HG03565 (cell line): Measurements from ENCODE around the gene CDKN2B-AS1.

Source experiments
- ATAC-seq: cut with Tn5 transposase; IDR thresholded peaks from one replicate; pipeline ENCODE4 v1.9.1; 2021; ENCODE audit warnings: mild to moderate bottlenecking, moderate library complexity; ENCODE audit not compliant: unreplicated experiment

The CDKN2B-AS1 gene

DNA sequence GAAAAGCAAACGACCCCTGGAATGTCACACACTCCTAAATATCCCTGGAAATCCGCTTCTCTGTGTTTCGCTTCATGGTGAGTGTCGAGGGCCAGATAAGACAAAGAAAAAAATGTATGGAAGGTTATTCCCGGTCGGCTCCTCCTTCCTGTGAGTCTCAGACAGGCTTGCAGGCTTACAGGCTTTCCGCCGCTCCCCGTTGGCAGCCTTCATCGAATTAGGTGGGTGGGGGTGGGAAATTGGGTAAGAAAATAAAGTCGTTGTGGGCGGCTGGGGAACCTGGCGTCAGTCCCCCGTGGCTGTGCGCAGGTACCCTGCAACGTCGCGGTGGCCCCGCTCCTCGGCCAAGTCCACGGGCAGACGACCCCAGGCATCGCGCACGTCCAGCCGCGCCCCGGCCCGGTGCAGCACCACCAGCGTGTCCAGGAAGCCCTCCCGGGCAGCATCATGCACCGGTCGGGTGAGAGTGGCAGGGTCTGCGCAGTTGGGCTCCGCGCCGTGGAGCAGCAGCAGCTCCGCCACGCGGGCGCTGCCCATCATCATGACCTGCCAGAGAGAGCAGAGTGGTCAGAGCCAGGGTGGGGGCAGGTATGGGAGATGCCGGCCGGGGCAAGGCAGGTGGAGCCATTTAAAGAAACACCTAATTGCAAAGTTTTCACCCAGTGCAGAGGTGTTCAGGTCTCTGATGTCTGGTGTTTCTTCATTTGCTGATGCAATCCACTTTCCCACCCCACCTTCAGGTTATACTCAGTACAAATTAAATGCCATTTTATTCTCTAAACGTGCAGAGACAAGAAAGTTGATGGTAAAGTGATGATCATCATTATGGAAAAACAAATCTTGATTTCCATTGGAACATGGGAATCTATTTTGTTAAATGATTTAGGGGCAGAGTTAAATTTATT, 11.4 kb downstream of the CDKN2B-AS1 start:
- no peak for ATAC-seq

DNA sequence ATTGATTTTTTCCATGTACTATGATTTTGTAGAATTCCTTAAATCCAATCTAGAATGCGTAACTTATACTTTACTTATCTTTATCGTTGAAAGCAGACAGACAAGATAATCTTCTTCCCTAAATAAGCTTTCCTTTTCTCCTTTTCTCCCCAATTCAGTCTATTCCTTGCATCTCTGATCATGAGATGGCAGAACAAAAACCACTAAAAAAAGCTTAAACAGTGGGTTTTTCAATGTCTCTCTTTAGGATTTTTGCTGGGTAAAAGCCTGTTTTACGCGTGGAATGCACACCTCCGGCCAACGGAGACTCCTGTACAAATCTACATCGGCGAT, 13.8 kb downstream of the CDKN2B-AS1 start:
- no peak for ATAC-seq

DNA sequence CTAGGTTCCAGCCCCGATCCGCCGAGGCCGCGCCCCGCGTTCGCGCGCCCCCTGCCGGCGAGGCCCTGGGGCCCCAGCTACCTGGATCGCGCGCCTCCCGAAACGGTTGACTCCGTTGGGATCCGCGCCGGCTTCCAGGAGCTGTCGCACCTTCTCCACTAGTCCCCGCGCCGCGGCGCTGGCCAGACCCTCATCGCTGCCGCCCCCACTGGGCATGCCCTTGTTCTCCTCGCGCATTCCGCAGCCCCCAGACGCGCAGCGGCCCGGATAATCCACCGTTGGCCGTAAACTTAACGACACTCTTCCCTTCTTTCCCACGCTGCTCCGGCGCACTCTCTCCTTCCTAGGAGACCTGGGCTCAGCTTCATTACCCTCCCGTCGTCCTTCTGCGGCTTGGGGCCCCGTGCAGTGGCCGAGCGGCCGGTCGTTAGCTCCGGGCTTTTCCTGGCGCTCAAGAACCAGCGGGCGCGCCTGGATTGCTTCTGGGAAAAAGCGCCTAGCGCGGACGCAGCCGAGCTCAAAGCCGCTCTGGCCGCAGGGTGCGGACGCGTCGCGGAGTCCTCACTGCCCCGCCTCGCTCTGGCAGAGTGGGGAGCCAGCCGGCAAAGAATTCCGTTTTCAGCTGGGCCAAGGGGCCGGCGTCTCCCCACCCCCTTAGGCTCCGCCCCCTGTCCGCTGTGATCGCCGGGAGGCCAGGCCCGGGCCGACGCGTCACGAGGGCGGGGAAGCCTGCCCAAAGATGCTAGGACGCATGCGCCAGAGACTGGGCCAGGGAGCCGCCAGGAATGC, 14.3 kb downstream of the CDKN2B-AS1 start, which contains the start of gene CDKN2B:
Gene CDKN2B (minus strand): TSS at position 589 of the 789 bp plus-strand sequence. CDS start 352 bp downstream, at position 237.
- peak; percentile 86 for ATAC-seq

DNA sequence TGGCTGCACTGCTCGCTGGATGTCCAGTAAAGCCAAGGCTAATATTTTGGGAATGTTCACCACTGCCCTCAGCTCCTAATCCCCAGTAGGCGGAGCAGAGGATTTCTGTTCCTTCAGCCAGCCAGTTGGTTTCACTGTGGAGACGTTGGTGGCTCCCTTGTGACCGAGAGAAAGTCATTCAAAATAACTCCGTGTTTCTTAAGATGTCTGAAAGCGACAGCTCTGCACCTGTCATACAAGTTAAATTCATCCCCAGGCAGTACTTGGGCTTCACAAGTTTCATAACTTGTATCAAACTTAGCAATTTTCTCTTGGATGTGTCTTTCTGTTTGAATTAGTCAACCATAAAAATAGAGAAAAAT, 14.9 kb downstream of the CDKN2B-AS1 start:
- peak; percentile 31 for ATAC-seq

DNA sequence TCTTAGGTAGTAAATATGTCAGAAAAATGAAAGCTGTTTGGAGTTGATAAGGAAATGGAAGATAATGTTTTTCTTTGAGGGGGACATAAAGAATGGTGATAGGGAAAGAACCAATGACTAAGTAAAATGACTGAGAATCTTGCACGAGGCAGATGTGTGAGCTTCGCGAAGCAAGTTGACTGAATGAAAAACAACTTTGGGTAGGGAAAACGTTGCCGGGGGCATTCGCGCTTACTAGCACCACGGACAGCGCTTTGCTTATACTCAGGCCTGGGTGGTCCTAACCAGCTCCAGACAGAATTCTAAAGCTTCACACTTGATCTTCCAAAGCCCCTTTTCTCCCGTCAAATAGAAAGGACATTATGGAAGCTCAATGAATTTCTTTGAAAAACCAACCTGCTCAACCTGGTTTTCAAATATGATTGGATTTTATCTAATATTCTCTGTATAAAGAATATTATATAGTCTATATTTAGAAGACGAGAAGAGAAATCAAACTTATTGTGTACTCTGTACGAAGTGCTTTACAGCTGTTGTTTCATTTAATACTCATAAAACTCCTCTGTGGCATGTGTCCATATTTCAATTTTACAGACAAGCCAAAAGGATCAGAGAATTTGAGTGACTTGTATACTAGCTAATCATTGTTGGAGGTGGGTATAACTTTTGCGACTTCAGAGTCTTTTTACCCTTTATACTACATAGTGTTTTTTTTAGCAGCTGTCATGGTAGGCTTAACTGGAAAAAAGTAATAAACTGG, 16.5 kb downstream of the CDKN2B-AS1 start:
- no peak for ATAC-seq

DNA sequence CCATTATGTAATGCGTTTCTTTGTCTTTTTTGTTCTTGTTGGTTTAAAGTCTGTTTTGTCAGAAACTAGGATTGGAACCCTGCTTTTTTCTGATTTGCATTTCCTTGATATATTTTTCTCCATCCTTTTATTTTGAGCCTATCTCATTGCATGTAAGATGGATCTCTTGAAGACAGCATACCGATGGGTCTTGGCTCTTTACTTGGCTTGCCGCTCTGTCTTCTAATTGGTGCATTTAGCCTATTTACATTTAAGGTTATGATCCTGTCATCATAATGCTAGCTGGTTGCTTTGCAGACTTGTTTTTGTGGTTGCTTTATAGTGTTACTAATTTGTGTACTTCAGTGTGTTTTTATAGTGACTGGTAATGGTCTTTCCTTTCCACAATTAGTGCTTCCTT, 27.8 kb downstream of the CDKN2B-AS1 start:
- ATAC-seq, result no peak

DNA sequence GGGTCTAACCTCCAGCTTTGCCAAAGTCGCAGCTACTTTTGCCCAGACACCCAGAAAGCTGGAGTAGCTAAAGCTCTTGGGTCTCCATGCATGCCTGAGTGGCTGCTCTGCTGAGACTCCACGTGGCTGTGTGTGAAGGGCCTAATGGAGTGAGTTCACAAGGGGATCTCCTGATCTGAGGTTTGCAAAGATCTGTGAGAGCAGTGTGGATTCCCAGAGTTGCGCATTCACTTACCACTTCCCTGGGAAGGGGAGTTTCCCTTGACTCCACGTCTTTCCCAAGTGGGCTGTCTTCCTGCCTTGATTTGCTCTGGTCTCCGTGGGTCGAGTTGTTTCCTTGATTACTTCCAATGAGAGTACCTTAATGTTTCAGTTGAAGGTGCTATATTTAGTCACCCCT, 32.1 kb downstream of the CDKN2B-AS1 start:
- no peak for ATAC-seq

DNA sequence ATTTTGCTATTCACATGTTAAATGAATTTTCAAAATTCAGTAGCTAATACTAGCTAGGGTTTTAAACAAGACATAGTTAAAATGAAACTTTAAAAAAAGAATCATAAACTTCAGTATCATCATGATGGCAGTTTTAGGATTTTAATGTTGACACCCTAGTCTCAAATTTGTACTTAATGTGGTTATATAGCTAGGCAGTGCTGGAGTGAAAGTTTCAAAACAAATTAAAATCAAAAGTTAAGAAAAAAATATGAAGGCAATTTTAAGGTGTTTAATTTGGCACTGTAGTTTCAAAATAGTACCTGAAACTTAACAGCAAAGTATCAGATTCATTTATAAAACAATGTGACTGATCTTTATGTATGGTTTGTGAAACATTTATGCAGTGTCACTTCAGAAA, 33.8 kb downstream of the CDKN2B-AS1 start:
- ATAC-seq, result no peak

DNA sequence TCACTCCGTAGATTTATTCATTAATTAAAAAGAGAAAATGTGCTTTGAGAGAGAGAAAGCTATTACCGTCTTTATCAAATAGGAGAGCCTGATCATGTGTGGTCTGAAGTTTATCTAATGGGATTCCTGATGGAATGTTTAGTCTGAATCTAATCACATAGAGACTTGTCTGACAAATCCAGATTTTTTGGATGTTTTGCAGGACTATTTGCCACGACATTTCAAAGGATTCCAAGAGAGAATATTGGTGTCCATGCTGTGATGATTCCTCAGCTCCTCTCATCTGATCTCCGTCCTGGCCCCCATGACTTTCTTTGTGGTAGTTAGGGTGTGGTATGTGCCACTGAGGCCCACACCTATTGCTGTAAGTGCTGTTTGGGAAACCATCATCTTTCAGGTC, 34.6 kb downstream of the CDKN2B-AS1 start:
- no peak for ATAC-seq

DNA sequence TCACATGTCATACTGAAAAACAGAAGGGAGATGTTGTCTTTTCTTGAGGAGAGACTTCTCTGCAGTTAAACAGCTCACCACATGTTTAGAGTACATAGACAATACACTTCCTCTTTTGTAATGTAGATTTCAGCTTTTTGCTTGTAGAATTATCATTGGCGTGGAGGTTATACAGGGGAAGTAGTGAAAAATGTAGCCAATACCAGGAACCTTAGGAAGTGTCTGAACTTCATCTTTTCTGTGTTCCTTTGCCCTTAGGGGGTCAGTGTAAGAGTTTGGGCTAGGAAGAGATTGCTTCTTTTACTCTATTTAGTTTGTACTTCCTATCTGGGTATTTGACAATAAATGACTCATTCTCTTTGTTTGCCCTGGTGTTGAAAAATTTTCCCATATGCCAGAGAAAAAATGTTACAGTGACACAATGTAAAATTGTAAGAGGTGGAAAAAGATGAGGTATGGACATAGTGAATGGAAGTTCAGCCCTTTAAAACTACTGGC, 35.6 kb downstream of the CDKN2B-AS1 start:
- peak; percentile 88 for ATAC-seq

DNA sequence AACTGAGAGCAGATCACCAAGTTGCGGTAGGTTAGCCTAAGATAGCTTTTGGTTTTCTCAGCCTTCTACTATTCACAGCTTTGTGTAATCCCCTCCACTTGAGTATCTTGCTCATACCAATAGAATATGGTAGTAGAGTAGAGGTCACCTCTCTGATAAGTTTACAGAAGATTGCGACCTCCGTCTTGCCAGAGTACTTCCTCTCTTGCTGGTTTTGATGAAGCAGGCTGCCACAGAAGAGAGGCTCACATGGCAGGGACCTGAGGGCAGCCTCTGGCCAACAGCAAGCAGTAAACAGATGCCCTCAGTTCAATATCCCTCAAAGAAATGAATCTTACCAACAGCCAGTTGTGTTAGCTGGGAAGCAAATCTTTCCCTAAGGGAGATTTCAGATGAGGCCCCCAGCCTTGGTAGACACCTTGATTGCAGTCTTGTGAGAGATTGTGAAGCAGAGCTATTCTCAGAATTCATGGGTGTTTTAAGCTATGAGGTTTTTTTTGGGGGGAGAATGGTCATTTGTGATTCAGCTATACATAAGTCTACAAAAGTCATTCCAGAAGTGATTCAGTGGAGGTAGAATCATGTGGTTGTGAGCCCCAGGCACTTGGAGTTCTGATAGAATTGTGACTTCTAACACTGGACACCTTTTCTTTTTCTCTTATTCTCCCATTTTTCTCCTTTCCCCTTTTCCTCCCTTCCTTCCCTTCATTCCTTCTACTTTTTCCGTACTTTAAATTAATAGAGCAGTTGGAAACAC, 37.2 kb downstream of the CDKN2B-AS1 start:
- no peak for ATAC-seq

DNA sequence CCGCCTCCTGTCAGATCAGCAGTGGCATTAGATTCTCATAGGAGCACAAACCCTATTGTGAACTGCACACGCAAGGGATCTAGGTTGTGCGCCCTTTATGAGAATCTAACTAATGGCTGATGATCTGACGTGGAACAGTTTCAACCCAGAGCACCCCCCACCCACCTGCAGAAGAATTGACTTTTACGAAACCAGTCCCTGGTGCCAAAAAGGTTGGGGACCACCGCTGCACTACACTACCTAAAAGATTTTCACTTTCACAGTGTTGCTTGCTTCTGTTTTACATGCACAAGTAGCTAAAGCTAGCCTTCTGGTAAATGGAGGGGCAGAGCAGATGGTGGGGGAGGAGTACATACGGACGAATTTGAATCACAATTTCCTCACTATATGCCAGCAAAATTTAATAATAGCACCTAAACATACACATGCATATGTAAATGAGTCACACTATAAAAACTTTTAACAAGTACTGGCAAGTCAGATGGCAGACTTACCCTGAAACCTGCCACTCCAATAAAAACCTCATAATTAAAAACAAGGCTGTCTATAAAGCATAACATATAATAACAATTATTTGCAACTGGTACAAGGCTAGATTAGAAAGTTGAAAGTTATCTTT, 38.5 kb downstream of the CDKN2B-AS1 start:
- no peak for ATAC-seq

DNA sequence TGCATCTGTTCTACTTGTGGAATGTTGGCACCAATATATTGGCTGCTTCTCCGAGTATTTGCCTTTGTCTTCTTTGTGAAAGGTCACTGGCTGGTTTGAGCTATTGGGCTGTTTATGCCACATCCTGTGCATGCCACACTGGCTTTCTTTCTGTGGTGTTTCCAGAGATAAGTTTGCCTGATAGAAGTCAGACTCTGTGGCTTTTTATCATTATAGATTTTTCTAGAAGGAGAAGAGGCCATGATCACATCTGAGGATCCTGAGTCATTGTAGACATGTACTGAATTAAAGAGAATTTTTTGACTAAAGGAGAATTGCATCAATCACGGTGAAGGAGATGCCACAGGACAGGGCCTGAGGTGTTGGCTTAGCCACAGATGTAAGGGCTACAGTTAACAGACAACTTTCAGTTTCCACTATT, 41.0 kb downstream of the CDKN2B-AS1 start:
- ATAC-seq, result no peak

DNA sequence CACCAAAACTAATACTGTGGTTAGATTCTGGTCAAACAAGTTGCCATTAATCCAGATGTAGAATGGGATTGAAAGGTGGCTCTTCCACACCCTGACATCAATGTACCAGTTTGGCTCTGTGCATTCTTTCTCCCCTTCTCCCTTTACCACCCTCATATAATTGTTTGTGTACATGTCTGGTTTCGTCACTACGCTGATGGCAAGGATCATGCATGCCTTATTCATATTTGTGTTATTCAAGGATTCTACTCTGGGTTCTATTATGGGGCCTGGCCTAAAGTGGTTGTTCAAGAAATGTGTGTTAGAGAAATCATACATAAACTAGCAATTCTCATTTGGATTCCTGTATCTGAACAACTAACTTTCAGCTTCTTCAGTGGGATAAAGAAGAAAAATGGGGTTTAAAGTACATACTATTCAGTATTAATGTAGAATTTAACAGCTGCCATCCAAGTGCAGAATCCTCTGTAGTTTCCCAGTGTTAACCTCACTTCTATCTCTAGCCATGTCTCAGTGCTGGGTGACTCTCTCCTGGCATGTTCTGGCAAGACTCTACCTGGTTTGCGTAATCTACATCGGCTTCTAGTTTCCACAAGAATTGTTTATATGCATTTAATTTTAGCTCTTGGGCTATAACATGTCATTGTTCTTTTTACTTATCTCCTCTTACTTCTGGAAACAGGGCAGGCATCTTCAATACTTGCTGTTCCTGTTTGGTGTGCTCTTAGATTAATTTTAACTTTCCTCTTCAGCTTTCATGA, 42.5 kb downstream of the CDKN2B-AS1 start:
- ATAC-seq, result no peak

DNA sequence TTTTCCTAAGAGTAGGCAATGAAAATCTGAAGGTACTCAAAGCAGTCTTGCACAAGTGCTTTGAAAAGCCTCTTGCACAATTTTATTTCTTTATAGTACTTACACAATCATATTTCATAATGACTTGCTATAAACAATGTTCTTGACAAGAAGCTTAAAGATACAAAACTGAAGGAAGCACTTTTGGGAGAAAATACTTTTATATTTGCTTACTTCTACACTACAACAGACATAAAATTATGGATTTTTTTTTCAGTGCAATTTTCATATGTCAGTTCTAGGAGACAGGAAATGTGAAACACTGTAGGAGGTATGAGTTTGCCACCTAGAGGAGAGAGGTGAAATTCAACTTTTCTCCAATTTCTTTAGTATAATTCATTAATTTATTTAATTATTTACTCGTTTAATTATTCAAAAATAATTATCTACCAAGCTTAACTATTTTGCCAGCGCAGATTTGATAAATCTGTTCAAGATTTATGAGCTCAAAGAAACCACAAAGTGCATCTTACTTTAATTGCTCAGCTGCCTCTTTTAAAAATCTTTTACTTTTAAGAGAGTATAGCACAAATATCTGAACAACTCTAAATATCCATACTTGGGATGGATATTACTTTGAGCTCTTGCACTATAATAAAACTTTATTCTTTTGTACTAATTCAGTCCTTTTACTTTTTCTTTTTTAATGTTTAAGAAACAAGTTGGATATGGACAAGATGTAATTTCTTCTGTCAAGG, 43.5 kb downstream of the CDKN2B-AS1 start:
- ATAC-seq, result no peak

DNA sequence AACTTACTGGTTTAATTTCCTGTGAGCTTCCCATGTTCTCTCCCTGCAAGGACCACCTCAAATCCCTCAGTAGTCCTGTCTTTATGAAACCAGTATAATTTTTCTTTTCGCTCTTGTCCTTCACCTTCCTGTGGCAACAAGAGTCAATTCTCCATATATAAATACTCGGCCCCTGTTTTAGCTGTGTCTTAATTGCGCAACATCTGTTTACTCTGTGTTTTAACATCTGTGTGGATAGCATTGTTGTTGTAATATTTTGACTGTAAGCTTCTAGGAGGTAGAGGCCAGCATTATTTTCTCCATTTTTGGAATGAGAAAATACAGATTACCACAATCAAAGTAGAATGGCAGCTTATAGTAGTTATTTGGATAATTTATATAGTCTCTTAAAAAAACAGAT, 44.7 kb downstream of the CDKN2B-AS1 start:
- no peak for ATAC-seq

DNA sequence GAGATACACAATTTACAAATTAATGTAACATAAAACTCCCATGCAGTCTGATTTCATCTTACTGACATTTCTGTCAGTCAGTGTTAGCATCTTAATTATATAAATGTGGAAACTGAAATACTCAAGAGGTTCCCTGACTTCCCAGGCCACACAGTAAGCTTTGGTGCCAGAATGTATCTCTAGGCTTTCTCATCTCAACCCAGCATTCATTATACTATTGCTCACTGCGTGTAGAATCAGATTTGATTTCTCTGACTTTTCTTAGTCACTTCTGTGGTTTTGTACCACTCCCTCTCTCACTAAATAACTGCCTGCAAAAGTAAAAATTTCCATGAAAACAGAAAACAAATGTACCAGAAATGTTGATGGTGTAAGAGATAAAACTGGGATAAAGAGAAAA, 46.2 kb downstream of the CDKN2B-AS1 start:
- no peak for ATAC-seq

DNA sequence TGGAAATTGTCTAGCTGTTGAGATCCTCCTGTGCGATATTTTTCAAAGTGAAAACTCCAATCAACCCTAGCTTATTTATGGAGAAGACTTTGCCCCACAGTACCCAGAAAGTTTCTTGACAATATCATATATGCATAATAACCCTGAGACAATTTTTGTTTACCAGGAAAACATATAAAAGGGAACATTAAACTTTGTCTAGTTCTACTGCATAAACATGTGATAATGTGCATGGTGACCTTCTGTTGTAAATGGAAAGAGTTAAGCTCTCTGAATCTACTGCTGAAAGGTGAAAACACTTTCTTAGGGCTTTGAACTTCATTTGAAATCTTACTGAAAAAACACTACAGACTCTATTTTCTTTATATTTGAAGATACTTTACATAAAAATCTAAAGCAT, 46.8 kb downstream of the CDKN2B-AS1 start:
- ATAC-seq, result no peak

DNA sequence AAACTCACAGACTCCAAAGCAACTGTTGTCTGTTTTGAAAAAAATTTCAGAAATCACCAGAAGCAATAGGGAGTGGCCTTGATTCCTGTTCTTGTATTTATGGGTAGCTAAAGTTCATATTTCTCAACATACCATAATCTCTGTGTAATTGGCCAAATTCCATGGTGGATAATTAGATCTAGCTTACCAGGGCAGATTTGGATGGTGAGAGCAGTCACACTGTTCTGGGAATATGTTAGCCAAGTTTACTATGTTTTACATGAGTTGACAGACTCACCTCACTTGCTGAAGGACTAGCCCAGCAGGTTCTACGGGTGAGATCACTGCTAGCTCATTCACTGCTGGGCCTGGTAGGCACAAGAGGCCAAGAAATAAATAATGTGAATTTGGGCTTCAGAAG, 47.2 kb downstream of the CDKN2B-AS1 start:
- ATAC-seq, result no peak
